Esophagus squamous epithelium (tissue), 4 donors: ENCODE data around the gene ALKBH3.

Source experiments
- POLR2A ChIP-seq, 4 donors: fragments of 450-650 bp; IDR thresholded peaks; one replicate each; pipeline ENCODE4 v1.6.1; 2017; ENCODE audit warnings: antibody characterized with exemption in 4 of 4, mild to moderate bottlenecking in 4 of 4, moderate library complexity in 3 of 4
- TF ChIP-seq, protein P1 (sequence below), 6 experiments: fragments of 450-650 bp in 4 of 6; fragments of 200-600 bp in 2 of 6; sonication (generic) in 2 of 6; IDR thresholded peaks; one replicate each; pipeline ENCODE4 v1.5.1; 2016 to 2019; ENCODE audit warnings: antibody characterized with exemption in 6 of 6, mild to moderate bottlenecking in 4 of 6, moderate library complexity in 4 of 6

DNA sequence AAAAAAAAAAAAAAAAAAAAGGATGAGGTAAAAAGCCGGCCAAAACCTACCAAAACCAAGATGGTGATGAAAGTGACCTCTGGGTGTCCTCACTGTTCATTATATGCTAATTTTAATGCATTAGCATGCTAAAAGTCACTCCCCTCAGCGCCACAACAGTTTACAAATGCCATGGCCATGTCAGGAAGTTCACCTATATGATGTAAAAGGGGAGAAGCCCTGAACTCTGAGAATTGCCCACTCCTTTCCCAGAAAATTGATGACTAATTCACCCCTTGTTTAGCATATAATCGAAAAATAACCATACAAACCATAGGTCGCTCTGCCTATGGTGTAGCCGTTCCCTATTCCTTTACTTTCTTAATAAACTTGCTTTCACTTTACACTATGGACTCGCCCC, 72.9 kb downstream of the ALKBH3 start:
- TF ChIP-seq, protein P1, sequence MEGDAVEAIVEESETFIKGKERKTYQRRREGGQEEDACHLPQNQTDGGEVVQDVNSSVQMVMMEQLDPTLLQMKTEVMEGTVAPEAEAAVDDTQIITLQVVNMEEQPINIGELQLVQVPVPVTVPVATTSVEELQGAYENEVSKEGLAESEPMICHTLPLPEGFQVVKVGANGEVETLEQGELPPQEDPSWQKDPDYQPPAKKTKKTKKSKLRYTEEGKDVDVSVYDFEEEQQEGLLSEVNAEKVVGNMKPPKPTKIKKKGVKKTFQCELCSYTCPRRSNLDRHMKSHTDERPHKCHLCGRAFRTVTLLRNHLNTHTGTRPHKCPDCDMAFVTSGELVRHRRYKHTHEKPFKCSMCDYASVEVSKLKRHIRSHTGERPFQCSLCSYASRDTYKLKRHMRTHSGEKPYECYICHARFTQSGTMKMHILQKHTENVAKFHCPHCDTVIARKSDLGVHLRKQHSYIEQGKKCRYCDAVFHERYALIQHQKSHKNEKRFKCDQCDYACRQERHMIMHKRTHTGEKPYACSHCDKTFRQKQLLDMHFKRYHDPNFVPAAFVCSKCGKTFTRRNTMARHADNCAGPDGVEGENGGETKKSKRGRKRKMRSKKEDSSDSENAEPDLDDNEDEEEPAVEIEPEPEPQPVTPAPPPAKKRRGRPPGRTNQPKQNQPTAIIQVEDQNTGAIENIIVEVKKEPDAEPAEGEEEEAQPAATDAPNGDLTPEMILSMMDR (IDR thresholded peaks at IDR 0.05): no peak
- TF ChIP-seq POLR2A (IDR thresholded peaks at IDR 0.05): no peak
